Peyer's patch (tissue), 4 donors: ENCODE measurements around the gene TENT5A. TPM values are rescaled to one million over a fixed set of nuclear protein-coding genes. Genes with fewer than 3 reads are reported as not detected.

Source experiments
- DNase-seq, 3 donors: peaks; one replicate each; pipeline ENCODE4 v3.0.0-alpha.2; 2017 to 2019
- H3K27ac ChIP-seq, 4 donors: fragments of 200-600 bp; sonication (generic); one replicate each; pipeline ENCODE4 v1.5.1; 2016 to 2019
- H3K27me3 ChIP-seq, 2 donors: fragments of 200-600 bp; sonication (generic); one replicate each; pipeline ENCODE4 v1.5.1; 2019
- H3K36me3 ChIP-seq, 3 donors: fragments of 200-600 bp; sonication (generic); one replicate each; pipeline ENCODE4 v1.5.1; 2016 to 2019
- H3K4me1 ChIP-seq, 4 donors: fragments of 200-600 bp; sonication (generic); one replicate each; pipeline ENCODE4 v1.5.1; 2016 to 2019
- H3K4me3 ChIP-seq, 4 donors: fragments of 200-600 bp; sonication (generic); 1 replicate in 3 of 4; 2 replicates in 1 of 4; pipeline ENCODE4 v1.5.1; 2016 to 2019; ENCODE audit warnings: mild to moderate bottlenecking in 1 of 4
- H3K9me3 ChIP-seq, 4 donors: fragments of 200-600 bp; sonication (generic); one replicate each; pipeline ENCODE4 v1.5.1; 2016 to 2019; ENCODE audit warnings: mild to moderate bottlenecking in 1 of 4
- CTCF ChIP-seq, 6 experiments: fragments of 450-650 bp in 4 of 6; fragments of 200-600 bp in 2 of 6; sonication (generic) in 1 of 6; IDR thresholded peaks; one replicate each; pipeline ENCODE4 v1.5.1; 2017 to 2019; ENCODE audit warnings: antibody characterized with exemption in 6 of 6, mild to moderate bottlenecking in 3 of 6, moderate library complexity in 1 of 6
- POLR2A ChIP-seq, 2 donors: fragments of 450-650 bp; IDR thresholded peaks; one replicate each; pipeline ENCODE4 v1.5.1; 2017; ENCODE audit warnings: antibody characterized with exemption in 2 of 2, mild to moderate bottlenecking in 2 of 2, moderate library complexity in 2 of 2
- total RNA-seq, 4 donors: library from RNA; depleted of rRNA; stranded (reverse); fragments of >200 nt; gene quantifications; one replicate each; pipeline ENCODE4 v1.1.0, GENCODE V29; 2016

Gene TENT5A
- total RNA-seq, 4 donors from 2014 or later, result 35.4 to 73.4 (median 58.6) TPM

- no peaks in the 10 kb centered on the region for H3K27me3 ChIP-seq
- no peak for TF ChIP-seq CTCF (IDR thresholded peaks at IDR 0.05)
- TF ChIP-seq POLR2A (IDR thresholded peaks at IDR 0.05), result no peak
- no peak overlapping the region for H3K4me3 ChIP-seq
- DNase-seq, result no peak
- no peaks in the 10 kb centered on the region for H3K36me3 ChIP-seq
- H3K4me1 ChIP-seq, result no peaks in the 10 kb centered on the region
- H3K27ac ChIP-seq, result no peak overlapping the region
- no peaks in the 10 kb centered on the region for H3K9me3 ChIP-seq
Observed at GRCh38 chr6:81761197-81761596, 8.7 kb upstream of the TENT5A start.

- H3K36me3 ChIP-seq, result no peaks in the 10 kb centered on the region
- no peaks in the 10 kb centered on the region for H3K27me3 ChIP-seq
- no peaks in the 10 kb centered on the region for H3K9me3 ChIP-seq
- no peak for DNase-seq
- H3K4me1 ChIP-seq, result no peaks in the 10 kb centered on the region
- TF ChIP-seq CTCF (IDR thresholded peaks at IDR 0.05), result no peak
- TF ChIP-seq POLR2A (IDR thresholded peaks at IDR 0.05), result no peak
- no peak overlapping the region for H3K27ac ChIP-seq
- no peak overlapping the region for H3K4me3 ChIP-seq
Observed at GRCh38 chr6:81759782-81760181, 7.3 kb upstream of the TENT5A start.

GRCh38 chr6:81758221-81758620 is 5.7 kb upstream of the TENT5A start:
- no peaks in the 10 kb centered on the region for H3K9me3 ChIP-seq
- no peak overlapping the region for H3K4me3 ChIP-seq
- TF ChIP-seq CTCF (IDR thresholded peaks at IDR 0.05) (no peak), POLR2A (IDR thresholded peaks at IDR 0.05) (no peak)
- peaks cover 0 to 6% (median 0%) of the 10 kb centered on the region in 4 donors for H3K4me1 ChIP-seq
- H3K27ac ChIP-seq, result no peak overlapping the region
- no peaks in the 10 kb centered on the region for H3K36me3 ChIP-seq
- no peaks in the 10 kb centered on the region for H3K27me3 ChIP-seq
- DNase-seq, result no peak

- Histone ChIP-seq H3K27me3 (no peaks in the 10 kb centered on the region), H3K27ac (no peak overlapping the region), H3K4me1 (peaks cover 0 to 6% (median 0%) of the 10 kb centered on the region in 4 donors), H3K9me3 (no peaks in the 10 kb centered on the region), H3K4me3 (no peak overlapping the region), H3K36me3 (no peaks in the 10 kb centered on the region)
- no peak for TF ChIP-seq POLR2A (IDR thresholded peaks at IDR 0.05)
- TF ChIP-seq CTCF (IDR thresholded peaks at IDR 0.05), result no peak
- DNase-seq, result no peak
Observed at GRCh38 chr6:81756690-81757089, 4.2 kb upstream of the TENT5A start.

GRCh38 chr6:81755551-81755950 is 3.1 kb upstream of the TENT5A start:
- H3K4me3 ChIP-seq, result no peak overlapping the region
- TF ChIP-seq POLR2A (IDR thresholded peaks at IDR 0.05), result no peak
- no peak for TF ChIP-seq CTCF (IDR thresholded peaks at IDR 0.05)

GRCh38 chr6:81754906-81755305 is 2.4 kb upstream of the TENT5A start:
- no peak for DNase-seq
- H3K4me3 ChIP-seq, result no peak overlapping the region
- peaks cover 0 to 6% (median 0%) of the 10 kb centered on the region in 4 donors for H3K4me1 ChIP-seq
- H3K36me3 ChIP-seq, result no peaks in the 10 kb centered on the region
- no peak for TF ChIP-seq CTCF (IDR thresholded peaks at IDR 0.05)
- TF ChIP-seq POLR2A (IDR thresholded peaks at IDR 0.05), result no peak
- no peaks in the 10 kb centered on the region for H3K27me3 ChIP-seq
- peak overlapping the region in 2 of 4 donors; percentile 94 to 99 for H3K27ac ChIP-seq
- H3K9me3 ChIP-seq, result no peaks in the 10 kb centered on the region

More at GRCh38 chr6:81755551-81755950, 3.1 kb upstream of the TENT5A start:
- no peak for DNase-seq
- Histone ChIP-seq H3K27ac (no peak overlapping the region), H3K27me3 (no peaks in the 10 kb centered on the region), H3K9me3 (no peaks in the 10 kb centered on the region), H3K4me1 (peaks cover 0 to 6% (median 0%) of the 10 kb centered on the region in 4 donors), H3K36me3 (no peaks in the 10 kb centered on the region)
